IMR-90 (cell line): ENCODE data around the gene LHFPL6. TPM values are rescaled to one million over a fixed set of nuclear protein-coding genes. Genes with fewer than 3 reads are reported as not detected.

ENCODE experiments used
- ATAC-seq: fragments of 200-7000 bp; cut with Tn5 transposase; 2 replicates; pipeline ENCODE4 v1.9.1; 2020; ENCODE audit warnings: low read depth, mild to moderate bottlenecking, moderate library complexity
- BruUV-seq: library from RNA; stranded (reverse); fragments of 400-500 nt; replicated peaks from 2 replicates; lab custom pipeline; 2021; lab: Mats Ljungman, UMichigan
- CTCF ChIA-PET: fragments of 300-600 bp; formaldehyde crosslinking; extraction: SDS; loops from one replicate; lab custom pipeline; 2021; ENCODE audit warnings: antibody characterized with exemption; lab: Yijun Ruan, JAX
- POLR2A ChIA-PET: fragments of 300-600 bp; sonication (Branson Sonifier 250); formaldehyde crosslinking; loops from one replicate; lab custom pipeline; 2022; ENCODE audit warnings: antibody characterized with exemption; ENCODE audit not compliant: unreplicated experiment; lab: Charles Lee
- DNase-seq: peaks from one replicate; pipeline ENCODE4 v3.0.0; 2013
- H2AFZ ChIP-seq: replicated peaks from 2 replicates; pipeline ENCODE3; 2013; ENCODE audit warnings: low read length, mild to moderate bottlenecking; ENCODE audit not compliant: poor library complexity
- H2AK5ac ChIP-seq: 2 replicates; pipeline ENCODE4 v1.6.1; 2013; ENCODE audit warnings: low read depth, low read length, inconsistent platforms
- H2AK9ac ChIP-seq: replicated peaks from 2 replicates; pipeline ENCODE3; 2013; ENCODE audit warnings: mild to moderate bottlenecking, low read depth, low read length, moderate library complexity; ENCODE audit not compliant: poor library complexity
- H2BK120ac ChIP-seq: 2 replicates; pipeline ENCODE4 v1.6.1; 2013; ENCODE audit warnings: low read depth, low read length, inconsistent platforms
- H2BK15ac ChIP-seq: 3 replicates; pipeline ENCODE4 v1.6.1; 2013; ENCODE audit warnings: low read depth, low read length, inconsistent platforms
- H2BK20ac ChIP-seq: 2 replicates; pipeline ENCODE4 v1.6.1; 2013; ENCODE audit warnings: low read depth, mild to moderate bottlenecking, inconsistent platforms, low read length, moderate library complexity
- H2BK5ac ChIP-seq: 2 replicates; pipeline ENCODE4 v1.6.1; 2013; ENCODE audit warnings: mild to moderate bottlenecking, low read depth, low read length, inconsistent platforms; ENCODE audit not compliant: poor library complexity, severe bottlenecking
- H3K14ac ChIP-seq: replicated peaks from 2 replicates; pipeline ENCODE4 v1.6.1; 2013; ENCODE audit warnings: low read depth, low read length, inconsistent platforms
- H3K18ac ChIP-seq: 2 replicates; pipeline ENCODE4 v1.6.1; 2013; ENCODE audit warnings: low read depth, low read length, control low read depth
- H3K23ac ChIP-seq: 2 replicates; pipeline ENCODE4 v1.6.1; 2013; ENCODE audit warnings: low read depth, low read length, inconsistent platforms
- H3K27ac ChIP-seq: 2 replicates; pipeline ENCODE4 v1.5.1; 2013; ENCODE audit warnings: mild to moderate bottlenecking, control low read depth, low read length; ENCODE audit not compliant: insufficient read depth
- H3K27me3 ChIP-seq: 2 replicates; pipeline ENCODE4 v1.6.1; 2013; ENCODE audit warnings: low read length; ENCODE audit not compliant: control insufficient read depth, insufficient read depth
- H3K36me3 ChIP-seq: 2 replicates; pipeline ENCODE4 v1.6.1; 2013; ENCODE audit warnings: low read length, mixed read lengths; ENCODE audit not compliant: control insufficient read depth, insufficient read depth
- H3K4ac ChIP-seq: 2 replicates; pipeline ENCODE4 v1.6.1; 2013; ENCODE audit warnings: low read depth, low read length, inconsistent platforms
- H3K4me1 ChIP-seq: 2 replicates; pipeline ENCODE4 v1.6.1; 2013; ENCODE audit warnings: low read length, mixed read lengths; ENCODE audit not compliant: control insufficient read depth, insufficient read depth
- H3K4me2 ChIP-seq: 2 replicates; pipeline ENCODE4 v1.6.1; 2013; ENCODE audit warnings: low read depth, mild to moderate bottlenecking, control low read depth, low read length, moderate library complexity
- H3K4me3 ChIP-seq: 2 replicates; pipeline ENCODE4 v1.5.1; 2013; ENCODE audit warnings: low read depth, mild to moderate bottlenecking, control low read depth, low read length, moderate library complexity; ENCODE audit not compliant: insufficient read depth
- H3K56ac ChIP-seq: 2 replicates; pipeline ENCODE4 v1.6.1; 2013; ENCODE audit warnings: low read length, inconsistent platforms; ENCODE audit not compliant: insufficient read depth; ENCODE audit errors: extremely low read depth
- H3K79me1 ChIP-seq, 2 experiments: 2 replicates each; pipeline ENCODE4 v1.6.1; 2013; ENCODE audit warnings: low read length in 2 of 2, inconsistent platforms in 1 of 2, low read depth in 1 of 2
- H3K9ac ChIP-seq: 2 replicates; pipeline ENCODE4 v1.6.1; 2013; ENCODE audit warnings: low read depth, low read length, control low read depth
- H3K9me1 ChIP-seq: 2 replicates; pipeline ENCODE4 v1.6.1; 2013; ENCODE audit warnings: low read length, inconsistent platforms; ENCODE audit not compliant: insufficient read depth
- H3K9me3 ChIP-seq: 2 replicates; pipeline ENCODE4 v1.6.1; 2013; ENCODE audit warnings: low read length; ENCODE audit not compliant: control insufficient read depth, insufficient read depth
- H4K20me1 ChIP-seq: 2 replicates; pipeline ENCODE4 v1.6.1; 2013; ENCODE audit warnings: low read length, inconsistent platforms; ENCODE audit not compliant: insufficient read depth
- H4K5ac ChIP-seq: 2 replicates; pipeline ENCODE4 v1.6.1; 2013; ENCODE audit warnings: mild to moderate bottlenecking, low read depth, low read length, control low read depth
- H4K8ac ChIP-seq, 2 experiments: 2 replicates each; pipeline ENCODE4 v1.6.1; 2013; ENCODE audit warnings: low read depth in 2 of 2, low read length in 2 of 2, control low read depth in 1 of 2, inconsistent platforms in 1 of 2
- H4K91ac ChIP-seq: 2 replicates; pipeline ENCODE4 v1.6.1; 2013; ENCODE audit warnings: low read depth, low read length, inconsistent platforms; ENCODE audit not compliant: insufficient read depth
- BHLHE40 ChIP-seq: fragments of 150-350 bp; IDR thresholded peaks from 2 replicates; pipeline ENCODE4 v1.6.1; 2016; ENCODE audit warnings: mild to moderate bottlenecking, low read depth, low read length
- CEBPB ChIP-seq: IDR thresholded peaks from 2 replicates; pipeline ENCODE4 v1.6.1; 2012; ENCODE audit warnings: low read depth, low read length, improper control_type of control experiment
- CHD1 ChIP-seq: IDR thresholded peaks from 2 replicates; pipeline ENCODE4 v1.6.1; 2012; ENCODE audit warnings: low read depth, low read length, improper control_type of control experiment
- CTCF ChIP-seq: conservative IDR thresholded peaks from 2 replicates; pipeline ENCODE4 v1.5.1; 2012; ENCODE audit warnings: mild to moderate bottlenecking, low read depth, low read length, improper control_type of control experiment
- ELK1 ChIP-seq: fragments of 150-350 bp; IDR thresholded peaks from 2 replicates; pipeline ENCODE4 v1.6.1; 2016; ENCODE audit warnings: low read depth, mild to moderate bottlenecking, low read length, moderate library complexity, borderline replicate concordance
- FOS ChIP-seq: fragments of 150-350 bp; IDR thresholded peaks from 2 replicates; pipeline ENCODE4 v1.6.1; 2016; ENCODE audit warnings: low read depth, low read length
- MAFK ChIP-seq: IDR thresholded peaks from 2 replicates; pipeline ENCODE4 v1.6.1; 2012; ENCODE audit warnings: low read depth, low read length, improper control_type of control experiment
- MAZ ChIP-seq: IDR thresholded peaks from 2 replicates; pipeline ENCODE4 v1.6.1; 2012; ENCODE audit warnings: low read depth, mild to moderate bottlenecking, low read length, improper control_type of control experiment, moderate library complexity, borderline replicate concordance
- MXI1 ChIP-seq: IDR thresholded peaks from 2 replicates; pipeline ENCODE4 v1.6.1; 2012; ENCODE audit warnings: low read depth, mild to moderate bottlenecking, low read length, moderate library complexity, borderline replicate concordance
- NFE2L2 ChIP-seq: fragments of 150-350 bp; IDR thresholded peaks from 2 replicates; pipeline ENCODE4 v1.6.1; 2016; ENCODE audit warnings: low read depth, mild to moderate bottlenecking, low read length
- POLR2A ChIP-seq: IDR thresholded peaks from 2 replicates; pipeline ENCODE4 v1.6.1; 2012; ENCODE audit warnings: mild to moderate bottlenecking, low read depth, low read length
- RAD21 ChIP-seq: IDR thresholded peaks from 2 replicates; pipeline ENCODE4 v1.6.1; 2012; ENCODE audit warnings: low read length, improper control_type of control experiment
- RCOR1 ChIP-seq: IDR thresholded peaks from 2 replicates; pipeline ENCODE4 v1.6.1; 2012; ENCODE audit warnings: mild to moderate bottlenecking, low read length, improper control_type of control experiment; ENCODE audit not compliant: insufficient replicate concordance
- RFX5 ChIP-seq: IDR thresholded peaks from 2 replicates; pipeline ENCODE4 v1.8.0; 2012; ENCODE audit warnings: low read depth, mild to moderate bottlenecking, low read length, moderate library complexity
- SMC3 ChIP-seq: fragments of 150-350 bp; IDR thresholded peaks from 2 replicates; pipeline ENCODE4 v1.6.1; 2016; ENCODE audit warnings: low read depth, mild to moderate bottlenecking, antibody characterized with exemption, low read length, moderate library complexity
- USF2 ChIP-seq: fragments of 150-350 bp; IDR thresholded peaks from 2 replicates; pipeline ENCODE4 v1.6.1; 2017; ENCODE audit warnings: mild to moderate bottlenecking, antibody characterized with exemption, low read length, low read depth
- WGBS, 2 experiments: methylation state at CpG; one replicate each; pipeline versions ENCODE4 v1.1.5 to v1.1.7; 2013; ENCODE audit warnings: missing lambda C conversion rate in 2 of 2; ENCODE audit not compliant: insufficient read length in 1 of 2; ENCODE audit errors: extremely low coverage in 2 of 2; 5-methylcytosine and 5-hydroxymethylcytosine counted together
- dilution Hi-C: fragments of 300-500 bp; cut with HindIII; formaldehyde crosslinking; loops from one replicate; pipeline ENCODE4 v1.14.3; 2018; ENCODE audit warnings: low sequenced_read_pairs; ENCODE audit not compliant: unreplicated experiment
- in situ Hi-C: fragments of 300-500 bp; cut with MboI; formaldehyde crosslinking; loops from 3 replicates; pipeline ENCODE4 v1.14.3; 2019; ENCODE audit warnings: low sequenced_read_pairs, inconsistent platforms, mixed read lengths
- intact Hi-C: fragments of 100-400 bp; cut with micrococcal nuclease; formaldehyde crosslinking; loops from 2 replicates; pipeline ENCODE4 v1.10.0; 2022
- polyA plus RNA-seq, 3 experiments: library from polyadenylated mRNA; depleted of rRNA; stranded (reverse); fragments of >200 nt; gene quantifications; 2 replicates each; pipeline ENCODE4 v1.2.3, GENCODE V29; 2012; ENCODE audit warnings: low replicate concordance in 1 of 3
- total RNA-seq: library from RNA; depleted of rRNA; stranded (reverse); fragments of >200 nt; gene quantifications from 2 replicates; pipeline ENCODE4 v1.2.3, GENCODE V29; 2012

LHFPL6 gene
- total and polyA plus RNA-seq, 2 of the 4 experiments (the other 2 are of a cell fraction), result 24.7 to 36.1 TPM

- H4K5ac ChIP-seq, result no peak overlapping the region
- dilution Hi-C loops (no loop called here), intact Hi-C loops (loop anchor here (5.0 kb wide), 1 partner anchor 75 kb away; no protein-coding TSS in a partner anchor), in situ Hi-C loops (no loop called here)
- H2AK5ac ChIP-seq, result no peak overlapping the region
- no peak overlapping the region for H2AFZ ChIP-seq
- peaks cover 4% of the 10 kb centered on the region; the same call in 1 of the 2 replicates for H3K4me1 ChIP-seq
- H2AK9ac ChIP-seq, result no peak overlapping the region
- no peaks in the 10 kb centered on the region for H3K36me3 ChIP-seq
- H3K4me3 ChIP-seq, result no peak overlapping the region
- no peaks in the 10 kb centered on the region for H3K9me3 ChIP-seq
- no peak overlapping the region for H3K23ac ChIP-seq
- ChIA-PET POLR2A (no interaction called here), CTCF (no interaction called here)
- H3K18ac ChIP-seq, result no peak overlapping the region
- H4K91ac ChIP-seq, result no peak overlapping the region
- H2BK5ac ChIP-seq, result no peak overlapping the region
- no peak for TF ChIP-seq RAD21
- no peak for TF ChIP-seq USF2
- no peak for TF ChIP-seq BHLHE40
- no peak for TF ChIP-seq CHD1
- no peak for TF ChIP-seq CEBPB
- TF ChIP-seq CTCF, result no peak
- TF ChIP-seq MAZ, result no peak
- TF ChIP-seq ELK1, result no peak
- no peak for TF ChIP-seq SMC3
- TF ChIP-seq RFX5, result no peak
- TF ChIP-seq NFE2L2, result no peak
- TF ChIP-seq FOS, result no peak
- no peak for TF ChIP-seq MXI1
- TF ChIP-seq POLR2A, result no peak
- TF ChIP-seq MAFK, result no peak
- no peak for TF ChIP-seq RCOR1
- H3K27ac ChIP-seq, result no peak overlapping the region
- no TSS peak for BruUV-seq
- peaks cover 2% of the 10 kb centered on the region; the same call in 1 of the 2 replicates for H3K9me1 ChIP-seq
- no peak overlapping the region for H4K8ac ChIP-seq
- H4K20me1 ChIP-seq, result no peaks in the 10 kb centered on the region
- no CpG with 5 or more reads among the region's 5 CpGs for WGBS, 2 experiments
- no peak overlapping the region for H3K4ac ChIP-seq
- no peak overlapping the region for H3K56ac ChIP-seq
- DNase-seq (no peak), ATAC-seq (no peak)
- H2BK120ac ChIP-seq, result no peak overlapping the region
- H2BK20ac ChIP-seq, result no peak overlapping the region
- no peak overlapping the region for H3K14ac ChIP-seq
- H3K79me1 ChIP-seq, result peaks cover 6 to 7% of the 10 kb centered on the region in 2 experiments; a peak in 1 of 4 replicates
- H3K4me2 ChIP-seq, result no peak overlapping the region
- no peak overlapping the region for H3K9ac ChIP-seq
- H2BK15ac ChIP-seq, result no peak overlapping the region
- H3K27me3 ChIP-seq, result no peaks in the 10 kb centered on the region
These were observed 195.2 kb downstream of the LHFPL6 start for GRCh38 chr13:39407786-39408185.
